GM19438 (cell line): ENCODE data around the gene STK10.
A peak's percentile ranks its signal among the peaks of the same experiment; 100 is the strongest.

ENCODE experiments used
- ATAC-seq: cut with Tn5 transposase; IDR thresholded peaks from one replicate; pipeline ENCODE4 v1.9.1; 2021; ENCODE audit warnings: low read depth; ENCODE audit not compliant: unreplicated experiment

The STK10 gene

GRCh38 chr5:172144931-172145869, 42.8 kb downstream of the STK10 start:
- no peak for ATAC-seq

GRCh38 chr5:172144291-172144815, 43.7 kb downstream of the STK10 start:
- ATAC-seq = no peak

GRCh38 chr5:172143875-172144274, 44.1 kb downstream of the STK10 start:
- no peak for ATAC-seq

DNA sequence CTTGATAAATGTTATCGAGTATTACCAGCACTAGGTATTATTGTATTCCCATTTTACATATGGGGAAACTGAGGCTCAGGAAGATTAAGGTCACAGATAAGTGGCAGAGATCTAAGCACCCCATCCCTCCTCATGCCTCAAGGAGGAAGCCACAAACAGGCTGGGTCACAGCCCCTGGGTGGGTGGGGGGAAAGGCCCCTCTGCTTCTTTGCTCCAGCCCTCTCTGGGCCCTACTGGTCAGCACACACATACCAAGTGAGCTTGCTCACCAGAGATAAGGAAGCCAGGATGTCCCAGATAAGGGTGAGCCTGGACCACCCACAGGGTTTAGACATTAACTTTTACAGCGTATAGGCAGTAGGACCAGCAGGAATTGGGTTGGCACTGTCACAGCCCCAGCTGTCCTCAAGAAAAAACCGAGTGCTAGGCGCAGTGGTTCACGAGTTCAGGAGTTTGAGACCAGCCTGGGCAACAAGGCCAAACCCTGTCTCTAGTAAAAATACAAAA, 45.3 kb downstream of the STK10 start:
- no peak for ATAC-seq

GRCh38 chr5:172141949-172142319, 46.1 kb downstream of the STK10 start:
- ATAC-seq = no peak

GRCh38 chr5:172140866-172141265, 47.2 kb downstream of the STK10 start:
- no peak for ATAC-seq

- no peak for ATAC-seq
Measured at GRCh38 chr5:172140120-172140519, 47.9 kb downstream of the STK10 start.

- no peak for ATAC-seq
Measured at GRCh38 chr5:172137046-172137445, 51.0 kb downstream of the STK10 start.

- no peak for ATAC-seq
Measured at GRCh38 chr5:172133359-172134029, 54.5 kb downstream of the STK10 start.

- ATAC-seq = no peak
Measured at GRCh38 chr5:172131690-172132089, 56.3 kb downstream of the STK10 start.

- no peak for ATAC-seq
Measured at GRCh38 chr5:172129256-172129910, 58.6 kb downstream of the STK10 start.

DNA sequence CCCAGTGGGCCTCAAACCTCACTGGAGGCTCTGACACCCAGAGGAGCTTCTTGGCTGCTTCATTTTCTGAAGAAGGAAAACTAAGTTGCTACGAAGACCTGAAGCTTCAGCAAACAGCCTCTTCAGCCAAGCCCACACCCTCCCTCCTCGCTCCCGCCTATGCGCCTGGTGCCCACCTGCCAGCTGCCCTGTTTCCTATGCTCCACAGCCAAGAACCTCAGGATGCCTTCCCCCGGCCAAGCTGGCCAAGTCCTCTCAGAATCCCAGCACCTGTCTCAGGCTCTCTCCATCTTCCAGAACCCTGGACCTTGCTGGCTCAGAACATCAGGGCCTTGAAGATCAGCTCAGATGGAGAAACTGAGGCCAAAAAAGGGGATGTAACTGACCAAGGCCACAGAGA, 60.4 kb downstream of the STK10 start:
- no peak for ATAC-seq

GRCh38 chr5:172123269-172123692, 64.7 kb downstream of the STK10 start:
- no peak for ATAC-seq

GRCh38 chr5:172119921-172120688, 67.9 kb downstream of the STK10 start:
- no peak for ATAC-seq

DNA sequence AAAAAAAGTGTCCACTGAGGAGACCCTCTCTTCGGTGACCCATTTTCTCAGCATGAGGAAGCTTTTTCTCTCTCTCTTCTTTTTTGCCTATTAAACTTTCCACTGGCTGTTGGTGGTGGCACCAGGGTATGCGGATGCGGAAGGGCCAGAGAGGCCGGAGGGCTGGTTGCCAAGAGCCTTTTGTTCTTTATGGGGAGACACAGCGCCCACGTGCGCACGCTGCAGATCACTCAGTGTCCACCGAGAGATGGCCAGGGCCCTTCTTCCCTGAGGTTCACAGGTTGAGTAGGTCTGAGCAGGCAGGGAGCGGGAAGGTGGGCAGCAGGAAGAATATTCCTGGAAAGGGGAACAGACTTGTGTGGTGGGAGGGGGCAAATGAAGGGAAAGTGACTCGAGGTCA, 69.1 kb downstream of the STK10 start:
- ATAC-seq = no peak

DNA sequence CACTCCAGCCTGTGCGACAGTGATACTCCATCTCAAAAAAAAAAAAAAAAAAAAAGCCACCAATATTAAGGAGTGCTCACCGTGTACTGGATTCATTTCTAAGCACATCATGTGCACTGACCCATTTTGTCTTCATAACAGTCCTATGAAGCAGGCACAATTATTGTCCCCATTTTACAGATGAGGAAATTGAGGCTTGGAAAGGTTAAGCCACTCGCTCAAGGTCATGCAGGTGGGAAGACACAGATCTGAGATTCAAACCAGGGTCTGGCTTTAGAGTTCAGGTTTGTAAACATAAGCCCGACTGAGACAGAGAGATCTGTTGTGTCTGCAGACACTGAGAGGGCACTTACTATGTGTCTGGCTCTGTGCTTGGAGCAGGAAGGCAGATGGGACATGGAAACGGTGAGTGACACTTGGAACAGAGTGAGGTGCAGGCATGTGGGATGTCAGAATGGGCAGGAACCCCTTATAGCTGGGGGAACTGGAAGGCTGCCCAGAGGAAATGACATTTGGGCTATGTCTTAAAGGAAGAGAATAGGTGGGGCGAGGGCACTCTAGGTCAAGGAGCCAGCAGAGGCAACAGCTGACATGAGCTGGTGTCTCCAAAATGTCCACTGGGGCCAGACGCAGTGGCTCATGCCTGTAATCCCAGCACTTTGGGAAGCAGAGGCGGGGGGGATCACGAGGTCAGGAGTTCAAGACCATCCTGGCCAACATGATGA, 69.9 kb downstream of the STK10 start:
- ATAC-seq = no peak

DNA sequence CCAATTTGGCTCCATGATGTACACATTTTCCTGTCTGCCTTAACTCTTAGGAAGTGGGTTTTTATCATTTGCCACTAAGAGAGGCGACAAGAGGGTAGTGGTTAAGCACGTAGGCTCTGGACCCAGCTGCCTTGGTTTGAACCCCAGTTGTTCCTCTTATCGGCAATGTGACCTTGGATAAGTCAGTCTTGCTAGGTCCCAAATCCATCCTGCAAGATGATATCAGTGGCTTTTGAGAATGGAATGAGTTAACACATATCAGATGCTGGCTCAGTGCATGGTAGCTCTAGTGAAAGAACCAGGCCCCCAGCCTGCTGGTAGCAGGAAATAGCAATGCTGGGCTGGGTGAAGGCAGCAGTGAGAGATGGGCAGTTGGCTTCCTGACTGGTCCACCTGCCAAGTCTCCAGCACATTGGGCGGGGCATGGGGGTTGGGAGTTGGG, 72.5 kb downstream of the STK10 start:
- no peak for ATAC-seq

DNA sequence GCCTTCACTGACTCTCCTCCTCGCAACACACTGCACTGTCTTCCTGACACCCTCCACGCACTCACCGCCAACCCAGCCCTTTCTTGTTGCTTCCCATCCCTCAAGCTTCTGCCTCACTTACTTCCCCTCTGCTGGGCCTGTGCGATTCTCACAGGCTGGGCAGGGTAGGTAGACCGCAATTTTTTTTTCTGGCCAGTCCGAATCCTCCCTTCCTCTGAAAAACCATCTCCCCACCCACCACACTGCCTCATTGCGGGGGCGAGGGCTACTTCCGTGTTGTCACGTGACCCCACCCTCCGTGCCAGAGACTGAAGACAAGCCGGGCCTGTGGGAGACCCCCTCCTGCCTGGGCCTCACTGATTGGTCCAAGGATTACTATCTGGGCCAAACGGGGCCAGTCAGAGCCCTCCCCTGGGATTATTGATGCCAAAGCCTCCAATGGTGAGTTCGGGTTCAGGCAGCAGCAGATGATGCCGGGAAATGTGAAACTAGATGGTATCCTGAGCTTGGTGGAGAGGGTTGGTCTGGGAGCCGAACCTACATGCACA, 73.1 kb downstream of the STK10 start:
- ATAC-seq = peak; percentile 40

DNA sequence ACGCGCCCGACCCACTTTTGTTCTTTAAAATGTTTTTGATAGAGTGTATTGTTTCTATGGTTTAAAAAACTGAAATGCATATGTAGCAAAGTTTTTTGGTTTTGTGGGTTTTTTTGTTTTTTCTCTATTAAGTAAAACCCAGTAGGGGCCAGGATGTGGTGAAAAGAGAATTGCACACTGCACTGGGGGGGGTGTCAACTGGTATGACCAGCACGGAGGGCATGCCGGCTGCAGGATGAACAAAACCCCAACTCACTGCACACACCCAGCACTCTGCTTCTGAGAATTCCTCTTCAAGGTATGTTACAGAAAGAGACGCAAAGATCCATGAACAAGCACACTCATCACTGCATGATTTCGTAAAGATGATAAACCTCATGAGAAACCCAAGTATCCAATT, 75.0 kb downstream of the STK10 start:
- ATAC-seq = no peak
